GM12892 (cell line): ENCODE data around the gene COLEC12.

Experiments used
- DNase-seq: peaks from one replicate; pipeline ENCODE4 v3.0.0; 2011; ENCODE audit not compliant: insufficient read length
- FAIRE-seq: peaks from 2 replicates; lab custom pipeline; 2011; peaks lifted over from hg19 to GRCh38; lab: Jason Lieb, UNC
- POLR2A ChIP-seq: IDR thresholded peaks from 2 replicates; pipeline ENCODE4 v1.6.1; 2011; ENCODE audit warnings: low read depth, low read length, control low read depth
- POLR2AphosphoS5 ChIP-seq: IDR thresholded peaks from 2 replicates; pipeline ENCODE4 v1.6.1; 2011; ENCODE audit warnings: low read depth, low read length, control low read depth
- TAF1 ChIP-seq: IDR thresholded peaks from 2 replicates; pipeline ENCODE4 v1.6.1; 2011; ENCODE audit warnings: low read depth, mild to moderate bottlenecking, control low read depth, low read length, borderline replicate concordance

Gene COLEC12

DNA sequence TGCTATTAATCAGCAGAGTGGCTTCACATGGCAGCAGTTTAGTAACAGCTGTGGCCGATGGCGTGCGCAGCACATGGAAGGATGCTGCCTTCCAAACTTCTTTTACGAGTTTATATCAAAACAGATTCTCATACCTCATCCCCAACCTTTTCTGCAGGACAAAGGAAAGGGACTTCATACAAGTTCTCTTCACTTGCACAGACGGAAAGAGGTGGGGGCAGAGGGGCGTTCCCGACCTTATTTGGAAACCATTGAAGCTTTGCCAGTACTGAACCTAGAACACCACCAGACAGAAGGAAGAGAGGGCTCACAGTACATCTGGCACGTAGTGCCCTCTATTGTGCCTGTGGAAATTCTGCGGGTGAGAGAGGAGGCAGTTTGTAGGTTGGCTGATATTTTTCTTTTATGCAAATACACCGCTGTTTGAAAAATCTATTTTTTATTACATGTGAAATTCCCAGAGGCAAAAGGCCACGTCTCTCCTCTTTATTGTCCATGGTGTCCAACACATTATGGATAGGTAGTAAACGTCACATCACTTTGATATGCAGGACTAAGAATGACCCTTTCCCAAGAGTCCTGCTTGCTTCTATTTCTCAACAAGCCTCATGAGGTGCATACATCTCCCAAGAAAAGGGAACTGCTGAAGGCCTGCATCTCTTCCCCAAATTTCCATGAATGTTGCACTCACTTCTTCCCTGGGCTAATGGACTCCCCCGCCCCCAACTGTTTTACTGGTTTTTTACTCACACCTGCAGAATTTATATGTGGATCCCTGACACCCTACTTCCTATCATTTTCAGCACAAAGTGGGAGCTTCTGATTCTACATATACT is 31.3 kb downstream of the COLEC12 start:
- DNase-seq, result no peak
- FAIRE-seq, result no peak

DNA sequence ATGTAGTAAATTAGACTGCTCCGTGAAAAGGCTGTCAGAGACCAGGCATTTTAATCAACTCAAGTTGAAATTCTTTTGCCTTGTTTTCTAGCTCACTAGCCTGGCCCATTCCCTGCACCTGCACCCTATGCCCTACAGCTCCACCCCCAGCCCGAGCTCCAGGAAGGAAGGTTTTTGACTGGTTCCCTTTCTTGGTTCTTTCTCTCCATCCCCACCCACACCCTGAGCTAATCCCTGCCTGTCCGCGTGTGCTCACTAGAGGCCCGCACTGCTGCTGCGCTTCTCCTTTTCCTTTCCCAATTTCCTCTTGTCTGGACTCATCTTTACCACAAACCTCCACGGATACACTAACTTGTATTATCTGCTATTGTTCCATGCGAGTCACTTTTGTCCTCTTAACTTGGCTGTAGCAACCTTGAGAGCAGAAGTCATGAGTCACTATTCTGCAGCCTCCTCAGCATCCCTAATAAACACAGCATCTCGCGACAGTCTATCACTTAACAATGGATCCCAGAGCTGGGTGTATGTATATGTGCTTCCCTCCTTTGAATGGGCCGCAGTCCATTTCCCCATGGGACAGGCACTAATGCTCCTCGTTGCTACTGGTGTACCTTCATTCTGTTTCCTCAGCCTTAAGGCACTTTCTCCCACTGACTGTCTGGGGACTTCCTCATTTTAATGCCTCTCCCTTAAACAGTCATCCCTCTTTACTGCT is 36.5 kb downstream of the COLEC12 start:
- FAIRE-seq, result no peak
- TF ChIP-seq POLR2AphosphoS5 (no peak), POLR2A (no peak), TAF1 (no peak)
- DNase-seq, result no peak

More for the DNA sequence above, 31.3 kb downstream of the COLEC12 start:
- no peak for TF ChIP-seq POLR2AphosphoS5

DNA sequence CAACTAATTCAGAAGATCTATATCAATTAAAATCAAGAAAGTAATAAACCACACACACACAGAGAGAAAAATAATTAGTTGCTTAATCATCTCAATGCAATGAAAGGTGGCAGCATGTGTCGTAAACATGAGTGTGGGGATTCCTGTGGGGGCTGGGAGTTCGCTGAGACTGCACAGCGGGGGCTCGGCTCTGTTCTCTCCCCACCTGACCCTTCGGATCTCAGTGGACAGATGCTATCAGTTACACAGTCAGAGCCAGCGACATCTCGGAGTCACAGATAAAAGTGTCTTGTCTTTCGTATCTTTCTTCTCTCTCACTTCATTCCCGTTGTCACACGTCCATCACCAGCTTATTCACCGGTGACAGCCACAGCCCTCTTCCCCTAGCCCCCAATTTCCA is 37.1 kb downstream of the COLEC12 start:
- no peak for FAIRE-seq
- DNase-seq, result no peak
- no peak for TF ChIP-seq TAF1
- TF ChIP-seq POLR2AphosphoS5, result no peak
- no peak for TF ChIP-seq POLR2A

DNA sequence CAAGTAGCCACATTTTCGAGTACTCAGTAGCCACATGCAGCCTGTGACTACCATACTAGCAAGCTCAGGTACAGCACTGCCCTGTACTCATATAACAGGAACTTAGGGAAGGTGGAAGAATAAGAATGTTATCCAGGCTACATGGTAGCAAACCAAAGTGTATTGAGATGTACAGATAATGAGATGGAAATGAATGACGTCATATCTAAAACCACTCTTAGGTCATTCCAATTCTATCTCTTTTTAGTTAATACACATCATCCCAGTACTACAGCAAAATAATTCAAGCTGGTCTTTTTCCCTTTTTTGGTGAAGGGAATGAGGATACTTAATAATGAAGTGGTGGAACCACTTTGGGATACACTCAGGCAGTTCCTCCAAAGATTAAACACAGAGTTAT is 38.7 kb downstream of the COLEC12 start:
- TF ChIP-seq POLR2A (no peak), POLR2AphosphoS5 (no peak), TAF1 (no peak)
- FAIRE-seq (no peak), DNase-seq (no peak)

DNA sequence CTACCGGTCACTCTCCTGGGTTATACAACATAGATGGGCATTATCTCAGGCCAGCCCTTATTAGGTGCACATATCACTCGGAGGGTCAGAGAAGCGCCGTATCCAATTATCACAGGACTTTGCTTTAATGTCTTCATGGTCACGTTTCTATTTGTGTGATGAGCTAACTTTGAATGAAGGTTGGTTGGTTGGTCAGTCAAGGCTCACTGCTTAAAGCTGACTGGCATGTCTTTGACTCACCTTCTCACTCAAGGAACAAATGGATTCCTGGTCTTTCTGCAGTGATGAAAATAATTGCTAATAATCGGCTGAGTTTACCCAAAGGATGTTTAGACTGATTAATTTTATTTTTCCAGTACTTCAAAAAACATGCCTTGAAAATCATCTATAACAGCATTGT is 39.7 kb downstream of the COLEC12 start:
- DNase-seq (no peak), FAIRE-seq (no peak)
- TF ChIP-seq POLR2AphosphoS5, result no peak
- no peak for TF ChIP-seq POLR2A
- TF ChIP-seq TAF1, result no peak

DNA sequence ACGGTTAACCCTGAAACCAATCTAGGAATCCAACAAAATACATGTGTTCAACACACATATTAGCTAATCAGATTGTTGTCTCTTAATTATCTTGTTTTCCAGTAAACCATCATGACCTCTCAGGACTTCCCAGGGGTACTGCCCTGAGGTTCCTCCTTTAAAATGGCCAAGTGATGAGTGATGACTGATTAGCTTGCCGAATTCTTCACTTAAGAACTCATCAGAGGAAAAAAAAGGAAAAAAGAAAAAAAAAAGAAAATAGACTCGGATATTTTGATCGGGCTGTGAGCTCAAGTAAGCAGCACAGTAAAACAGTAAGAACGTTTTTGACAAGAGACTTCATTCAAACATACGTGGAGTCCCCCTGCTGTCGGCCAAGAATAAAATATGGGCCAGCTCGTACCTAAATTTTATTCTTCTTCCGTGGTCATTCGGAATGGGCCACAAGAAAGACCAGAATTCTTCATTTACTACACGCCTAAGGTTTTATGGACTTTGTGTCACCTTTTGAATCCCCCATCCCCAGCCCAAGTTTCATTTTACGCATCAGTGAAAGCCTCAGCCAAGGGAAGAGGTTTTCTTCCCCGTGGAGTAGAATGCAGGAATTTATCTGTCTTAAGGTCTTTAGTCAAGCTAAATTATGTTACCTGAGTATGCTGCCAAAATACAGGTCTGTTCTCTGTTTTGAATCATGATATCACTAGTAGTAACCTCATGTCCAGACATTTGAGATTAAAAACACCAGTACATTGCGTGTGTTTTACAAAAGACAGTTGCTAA is 40.5 kb downstream of the COLEC12 start:
- DNase-seq (no peak), FAIRE-seq (no peak)
- TF ChIP-seq POLR2A (no peak), POLR2AphosphoS5 (no peak), TAF1 (no peak)

DNA sequence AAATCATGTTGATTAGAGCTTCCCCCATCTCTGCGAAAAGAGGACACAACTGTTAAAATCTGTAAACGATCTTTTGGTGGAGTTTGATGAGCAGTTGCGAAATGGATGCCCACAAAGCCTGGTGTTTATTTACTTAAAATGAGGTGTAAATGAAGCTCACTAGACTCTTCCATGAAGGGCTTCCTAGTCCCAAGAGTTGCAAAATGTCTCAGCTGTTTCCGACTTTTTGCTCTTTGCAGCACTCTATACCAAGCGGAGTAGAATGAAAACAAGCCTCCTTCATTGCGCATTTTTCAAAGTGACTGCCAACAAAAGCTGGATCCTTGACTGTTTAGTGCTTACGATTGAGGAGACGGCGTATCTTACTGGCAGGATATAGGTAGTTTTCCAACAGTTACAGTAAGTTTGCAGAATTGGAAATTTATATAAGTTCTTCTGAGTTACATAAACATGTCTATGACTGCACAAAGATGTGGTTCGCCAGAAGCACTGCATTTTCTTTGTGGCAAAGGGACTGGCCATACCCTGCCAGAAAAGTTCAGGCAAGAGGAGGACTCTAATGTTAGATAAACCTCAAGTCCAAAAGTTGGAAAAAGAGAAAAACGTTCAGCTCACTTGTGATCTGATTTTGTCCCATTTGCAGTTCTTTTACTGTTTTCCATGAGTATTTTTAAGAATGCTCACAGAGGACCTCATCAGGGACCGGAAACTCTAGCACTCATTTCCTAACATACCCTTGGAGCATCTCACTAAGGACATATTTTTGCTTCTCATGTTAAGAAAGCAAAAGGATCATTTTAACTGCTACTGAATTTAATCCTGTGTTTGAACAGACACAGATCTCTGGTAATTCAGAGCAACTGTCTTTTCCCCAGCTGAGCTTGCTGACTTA is 42.7 kb downstream of the COLEC12 start:
- DNase-seq (no peak), FAIRE-seq (no peak)
- TF ChIP-seq POLR2A (no peak), TAF1 (no peak), POLR2AphosphoS5 (no peak)

DNA sequence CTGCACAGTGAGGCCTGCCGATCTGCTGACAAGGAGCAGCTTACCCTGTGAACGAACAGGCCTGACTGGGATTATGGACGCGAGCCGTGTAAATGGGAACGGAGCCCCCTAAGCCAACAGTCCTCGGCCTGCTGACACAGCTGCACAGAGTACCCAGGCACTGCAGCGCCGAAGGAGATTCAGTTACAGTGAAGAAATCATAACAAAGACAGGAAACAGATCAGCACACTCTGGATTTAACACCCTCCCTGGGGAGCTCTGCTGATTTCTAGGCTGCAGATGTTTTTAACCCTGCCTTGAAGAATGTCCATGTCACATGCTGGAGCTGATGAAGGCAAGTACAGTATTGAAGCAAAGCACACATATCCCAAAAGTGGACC is 43.4 kb downstream of the COLEC12 start:
- TF ChIP-seq POLR2A (no peak), POLR2AphosphoS5 (no peak), TAF1 (no peak)
- no peak for DNase-seq
- FAIRE-seq, result no peak

DNA sequence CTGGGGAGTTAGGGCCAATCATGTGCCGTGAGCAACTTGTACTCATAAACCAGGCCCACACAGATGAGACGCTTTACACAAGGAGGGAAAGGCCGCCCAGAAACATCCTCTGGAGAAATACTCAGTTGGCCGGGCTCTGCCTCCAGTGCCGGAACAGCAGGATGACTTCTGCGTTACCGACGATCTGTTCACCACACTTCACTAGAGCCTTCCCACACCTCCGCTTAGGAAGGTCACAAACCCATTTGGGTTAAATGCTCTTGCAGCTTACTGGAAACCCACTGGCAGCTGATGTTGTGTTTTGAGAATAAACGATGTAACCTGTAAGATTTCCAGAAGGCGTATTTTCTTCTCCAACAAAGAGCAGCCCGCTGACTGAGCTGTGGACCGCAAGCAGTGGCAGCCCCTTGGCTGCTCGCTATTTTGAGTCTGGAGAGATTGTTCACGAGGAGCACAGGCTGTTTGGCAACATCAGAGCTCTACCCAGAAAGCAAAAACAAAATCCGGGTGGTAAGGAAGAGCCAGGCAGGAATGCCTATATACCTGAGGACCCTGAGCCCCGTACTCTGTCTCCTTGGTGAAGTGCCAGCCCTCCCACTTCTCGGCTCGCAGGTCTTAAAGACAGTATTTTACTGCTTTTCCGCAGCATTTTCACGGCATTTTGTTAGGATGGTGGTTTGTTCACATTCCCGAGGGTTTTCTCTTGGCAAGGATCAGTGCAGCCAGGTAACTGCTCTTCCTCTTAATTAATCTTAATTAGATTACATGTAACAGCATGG is 44.0 kb downstream of the COLEC12 start:
- TF ChIP-seq POLR2AphosphoS5, result no peak
- no peak for TF ChIP-seq POLR2A
- TF ChIP-seq TAF1, result no peak
- no peak for FAIRE-seq
- DNase-seq, result no peak

DNA sequence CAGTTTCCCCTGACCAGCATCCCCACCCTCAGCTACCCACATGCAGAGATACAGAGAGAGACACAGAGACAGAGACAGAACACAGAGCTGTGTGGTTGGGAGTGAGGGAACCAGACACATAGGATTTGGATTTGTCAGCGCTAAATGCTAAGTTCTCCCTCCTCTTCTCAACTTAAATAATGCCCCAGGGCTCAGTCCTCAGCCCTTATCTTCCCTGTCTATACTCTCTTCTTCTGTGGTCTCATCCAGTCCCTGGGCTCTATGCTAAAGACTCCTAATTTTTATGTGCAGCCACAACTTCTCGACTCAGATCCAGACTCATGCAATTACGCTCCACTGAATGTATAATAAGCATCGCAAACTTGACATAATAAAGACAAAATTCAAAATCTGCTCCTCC is 47.1 kb downstream of the COLEC12 start:
- FAIRE-seq (no peak), DNase-seq (no peak)
- TF ChIP-seq POLR2A (no peak), POLR2AphosphoS5 (no peak), TAF1 (no peak)
